ENCODE data around the gene RUNX1. TPM values are rescaled to one million over a fixed set of nuclear protein-coding genes. Genes with fewer than 3 reads are reported as not detected.

The RUNX1 gene
- polyA plus RNA-seq, 1 of the 3 experiments (the other 2 are of a cell fraction) = 17.1 TPM

DNA sequence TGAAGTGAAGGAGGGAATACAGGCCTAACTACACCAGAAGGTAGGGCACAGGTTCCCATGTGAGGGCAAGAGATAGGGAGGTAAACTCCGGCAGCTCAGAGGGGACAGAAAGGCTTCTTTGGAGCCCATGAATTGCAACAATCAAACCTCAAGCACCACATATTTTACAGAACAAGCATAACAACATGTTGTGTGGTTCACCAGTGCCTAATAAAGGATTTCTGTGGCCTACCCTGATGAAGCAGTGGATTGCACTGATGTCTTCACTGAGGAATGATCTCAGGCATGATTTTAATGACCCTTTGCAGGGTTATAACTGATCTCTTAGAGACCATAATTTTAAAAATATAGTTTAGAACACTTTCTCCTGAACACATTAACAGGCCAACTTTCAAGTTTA is 77.4 kb downstream of the RUNX1 start:
- no peaks in the 10 kb centered on the region for H3F3A ChIP-seq (replicated peaks; ENCODE audit: insufficient read depth)
- POLR2A ChIA-PET = no interaction called here
- H3K4me2 ChIP-seq = no peak overlapping the region
- no peaks in the 10 kb centered on the region for H3K27me3 ChIP-seq (ENCODE audit: insufficient read depth)
- H3K27ac ChIP-seq (ENCODE audit: low read depth in 2 of 2, low read length in 1 of 2) = no peak overlapping the region
- no peaks in the 10 kb centered on the region for H3K79me2 ChIP-seq (ENCODE audit: insufficient read depth)
- TF ChIP-seq FOSL2 (IDR thresholded peaks at IDR 0.05; ENCODE audit: borderline replicate concordance, low read depth) (no peak), TCF12 (IDR thresholded peaks at IDR 0.05) (no peak), SMC3 (IDR thresholded peaks at IDR 0.05; ENCODE audit: low read depth, low read length) (no peak), CHD2 (IDR thresholded peaks at IDR 0.05; ENCODE audit: low read length, partially characterized antibody) (no peak), EZH2phosphoT487 (IDR thresholded peaks at IDR 0.05; ENCODE audit: borderline replicate concordance, low read depth) (no peak), TAF1 (IDR thresholded peaks at IDR 0.05; ENCODE audit: borderline replicate concordance, low read depth, low read length) (no peak), RXRA (IDR thresholded peaks at IDR 0.05; ENCODE audit: borderline replicate concordance, low read depth) (no peak), SIN3A (IDR thresholded peaks at IDR 0.05; ENCODE audit: borderline replicate concordance, low read depth, low read length) (no peak), TEAD4 (IDR thresholded peaks at IDR 0.05; ENCODE audit: borderline replicate concordance, insufficient read depth) (no peak), NFIC (IDR thresholded peaks at IDR 0.05; ENCODE audit: borderline replicate concordance) (no peak), NRF1 (IDR thresholded peaks at IDR 0.05; ENCODE audit: low read depth, low read length) (no peak), POLR2AphosphoS5 (IDR thresholded peaks at IDR 0.05; ENCODE audit: low read depth, low read length) (no peak), EP300 (IDR thresholded peaks at IDR 0.05; ENCODE audit: borderline replicate concordance in 1 of 2, low read depth in 1 of 2, low read length in 1 of 2) (no peak)
- TF ChIP-seq, protein P1, sequence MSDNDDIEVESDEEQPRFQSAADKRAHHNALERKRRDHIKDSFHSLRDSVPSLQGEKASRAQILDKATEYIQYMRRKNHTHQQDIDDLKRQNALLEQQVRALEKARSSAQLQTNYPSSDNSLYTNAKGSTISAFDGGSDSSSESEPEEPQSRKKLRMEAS (IDR thresholded peaks at IDR 0.05; ENCODE audit: low read depth) = no peak
- TF ChIP-seq, protein P2, sequence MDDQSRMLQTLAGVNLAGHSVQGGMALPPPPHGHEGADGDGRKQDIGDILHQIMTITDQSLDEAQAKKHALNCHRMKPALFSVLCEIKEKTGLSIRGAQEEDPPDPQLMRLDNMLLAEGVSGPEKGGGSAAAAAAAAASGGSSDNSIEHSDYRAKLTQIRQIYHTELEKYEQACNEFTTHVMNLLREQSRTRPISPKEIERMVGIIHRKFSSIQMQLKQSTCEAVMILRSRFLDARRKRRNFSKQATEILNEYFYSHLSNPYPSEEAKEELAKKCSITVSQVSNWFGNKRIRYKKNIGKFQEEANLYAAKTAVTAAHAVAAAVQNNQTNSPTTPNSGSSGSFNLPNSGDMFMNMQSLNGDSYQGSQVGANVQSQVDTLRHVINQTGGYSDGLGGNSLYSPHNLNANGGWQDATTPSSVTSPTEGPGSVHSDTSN (IDR thresholded peaks at IDR 0.05) = no peak
- WGBS (ENCODE audit: low lambda C conversion rate) = 100% methylated on average over 1 of the region's 1 CpG
- no peaks in the 10 kb centered on the region for H3K9me3 ChIP-seq
- H2AFZ ChIP-seq (ENCODE audit: low read depth) = no peak overlapping the region
- no peaks in the 10 kb centered on the region for H3K4me1 ChIP-seq (ENCODE audit: control insufficient read depth in 1 of 2, insufficient read depth in 2 of 2, low read depth in 1 of 2, low read length in 1 of 2)
- H3K36me3 ChIP-seq (replicated peaks in 1 of 2; ENCODE audit: control insufficient read depth in 1 of 2, insufficient read depth in 2 of 2, low read length in 1 of 2) = no peaks in the 10 kb centered on the region
- no peak for DNase-seq
- no peaks in the 10 kb centered on the region for H4K20me1 ChIP-seq (ENCODE audit: insufficient read depth)
- CTCF ChIA-PET = no interaction called here
- no peak overlapping the region for H3K4me3 ChIP-seq (ENCODE audit: low read depth in 2 of 2, low read length in 1 of 2)
- no peak overlapping the region for H3K9ac ChIP-seq
- H3K9me2 ChIP-seq = no peaks in the 10 kb centered on the region

DNA sequence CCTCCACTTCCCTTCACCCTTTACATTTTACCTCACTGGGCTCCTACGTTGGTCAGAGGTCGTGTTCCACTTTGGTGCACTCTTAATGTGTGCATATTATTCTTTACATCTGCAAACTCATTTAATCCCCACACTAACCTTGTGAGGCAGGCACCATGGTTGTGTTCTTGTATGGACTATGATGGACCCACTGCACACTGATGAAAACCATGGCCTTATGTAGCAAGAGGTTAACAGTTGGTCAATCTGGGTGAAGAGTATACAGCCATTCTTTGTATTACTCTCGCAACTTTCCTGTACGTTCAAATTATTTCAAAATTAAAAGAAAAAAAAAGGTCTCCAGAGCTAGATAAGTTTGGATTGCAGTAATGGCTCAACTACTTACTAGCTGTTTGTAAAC is 78.5 kb downstream of the RUNX1 start:
- H3K4me2 ChIP-seq = no peak overlapping the region
- no peak overlapping the region for H3K9ac ChIP-seq
- H4K20me1 ChIP-seq (ENCODE audit: insufficient read depth) = no peaks in the 10 kb centered on the region
- H3K27me3 ChIP-seq (ENCODE audit: insufficient read depth) = no peaks in the 10 kb centered on the region
- no peaks in the 10 kb centered on the region for H3K4me1 ChIP-seq (ENCODE audit: control insufficient read depth in 1 of 2, insufficient read depth in 2 of 2, low read depth in 1 of 2, low read length in 1 of 2)
- H3K9me2 ChIP-seq = no peaks in the 10 kb centered on the region
- ChIA-PET POLR2A (no interaction called here), CTCF (no interaction called here)
- WGBS (ENCODE audit: low lambda C conversion rate) = 93% methylated on average over 4 of the region's 4 CpGs
- no peak overlapping the region for H3K4me3 ChIP-seq (ENCODE audit: low read depth in 2 of 2, low read length in 1 of 2)
- no peak overlapping the region for H2AFZ ChIP-seq (ENCODE audit: low read depth)
- DNase-seq = no peak
- H3K36me3 ChIP-seq (replicated peaks in 1 of 2; ENCODE audit: control insufficient read depth in 1 of 2, insufficient read depth in 2 of 2, low read length in 1 of 2) = no peaks in the 10 kb centered on the region
- no peaks in the 10 kb centered on the region for H3K9me3 ChIP-seq
- no peaks in the 10 kb centered on the region for H3K79me2 ChIP-seq (ENCODE audit: insufficient read depth)
- TF ChIP-seq YY1 (IDR thresholded peaks at IDR 0.05; ENCODE audit: low read depth) = no peak
- no peak for TF ChIP-seq RXRA (IDR thresholded peaks at IDR 0.05; ENCODE audit: borderline replicate concordance, low read depth)
- TF ChIP-seq, protein P3, sequence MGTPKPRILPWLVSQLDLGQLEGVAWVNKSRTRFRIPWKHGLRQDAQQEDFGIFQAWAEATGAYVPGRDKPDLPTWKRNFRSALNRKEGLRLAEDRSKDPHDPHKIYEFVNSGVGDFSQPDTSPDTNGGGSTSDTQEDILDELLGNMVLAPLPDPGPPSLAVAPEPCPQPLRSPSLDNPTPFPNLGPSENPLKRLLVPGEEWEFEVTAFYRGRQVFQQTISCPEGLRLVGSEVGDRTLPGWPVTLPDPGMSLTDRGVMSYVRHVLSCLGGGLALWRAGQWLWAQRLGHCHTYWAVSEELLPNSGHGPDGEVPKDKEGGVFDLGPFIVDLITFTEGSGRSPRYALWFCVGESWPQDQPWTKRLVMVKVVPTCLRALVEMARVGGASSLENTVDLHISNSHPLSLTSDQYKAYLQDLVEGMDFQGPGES (IDR thresholded peaks at IDR 0.05; ENCODE audit: low read depth, low read length) = no peak
- no peak for TF ChIP-seq SIN3A (IDR thresholded peaks at IDR 0.05; ENCODE audit: borderline replicate concordance, low read depth, low read length)
- TF ChIP-seq CHD2 (IDR thresholded peaks at IDR 0.05; ENCODE audit: low read length, partially characterized antibody) = no peak
- TF ChIP-seq TEAD4 (IDR thresholded peaks at IDR 0.05; ENCODE audit: borderline replicate concordance, insufficient read depth) = no peak
- no peak for TF ChIP-seq MXI1 (IDR thresholded peaks at IDR 0.05; ENCODE audit: low read depth, low read length)
- TF ChIP-seq EP300 (IDR thresholded peaks at IDR 0.05; ENCODE audit: borderline replicate concordance in 1 of 2, low read depth in 1 of 2, low read length in 1 of 2) = no peak
- TF ChIP-seq, protein P1 (IDR thresholded peaks at IDR 0.05; ENCODE audit: low read depth) = no peak
- TF ChIP-seq POLR2AphosphoS5 (IDR thresholded peaks at IDR 0.05; ENCODE audit: low read depth, low read length) = no peak
- TF ChIP-seq ELF1 (IDR thresholded peaks at IDR 0.05) = no peak
- TF ChIP-seq, protein P2 (IDR thresholded peaks at IDR 0.05) = no peak
- H3K27ac ChIP-seq (ENCODE audit: low read depth in 2 of 2, low read length in 1 of 2) = no peak overlapping the region
- H3F3A ChIP-seq (replicated peaks; ENCODE audit: insufficient read depth) = no peaks in the 10 kb centered on the region
